ENCODE measurements around the gene MYH11.

The MYH11 gene

DNA sequence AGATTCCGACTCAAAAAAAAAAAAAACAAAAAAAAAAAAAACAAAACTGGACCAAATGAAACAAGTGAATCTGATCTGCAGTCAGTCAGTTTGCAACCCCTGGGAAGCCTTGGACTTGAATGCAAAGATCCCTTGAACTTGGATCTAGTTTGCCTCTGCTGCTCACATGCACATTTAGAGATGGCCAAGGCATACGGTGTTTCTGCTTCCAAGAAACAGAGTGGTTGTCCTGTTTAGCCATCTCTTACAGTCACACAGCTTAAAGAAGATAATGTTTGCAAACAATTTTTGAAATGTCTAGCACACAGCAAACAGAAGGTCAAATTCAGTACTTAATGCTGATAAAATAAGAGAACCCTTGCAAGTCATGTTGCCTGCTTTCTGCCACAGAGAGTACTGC is 202.2 kb downstream of the MYH11 start:
- DNase-seq, result no peak

DNA sequence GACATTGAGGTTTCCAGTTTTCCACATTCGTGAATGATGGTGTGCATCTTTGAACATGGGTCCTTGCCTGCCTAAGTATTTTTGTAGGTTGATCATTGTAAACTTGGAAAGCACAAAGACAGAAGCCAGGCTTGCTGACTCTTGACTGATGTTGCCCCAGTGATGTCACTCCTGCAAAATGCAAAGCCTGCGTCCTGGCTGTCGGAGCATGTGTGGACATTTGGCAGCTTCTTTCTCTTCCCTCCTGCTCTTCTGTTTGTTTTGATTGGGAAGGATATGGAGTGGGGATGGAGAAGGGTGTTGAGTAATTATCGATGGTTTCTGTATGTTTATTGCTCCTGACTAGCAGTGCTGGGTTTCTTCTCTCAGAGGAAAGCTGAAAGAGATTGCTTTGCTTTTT is 203.6 kb downstream of the MYH11 start:
- no peak for DNase-seq

All from NCI-H1105 (cell line).